Neural crest cell (in vitro differentiated cells): Measurements from ENCODE around the gene CKB. TPM values are rescaled to one million over a fixed set of nuclear protein-coding genes. Genes with fewer than 3 reads are reported as not detected.

Experiments
- DNase-seq: peaks from one replicate; pipeline ENCODE4 v3.0.0; 2021; ENCODE audit warnings: low read depth, mixed read lengths, low spot score
- H3K27ac Mint-ChIP-seq: one replicate; pipeline ENCODE4 v1.8.0; 2021; ENCODE audit warnings: mild to moderate bottlenecking, mixed read lengths; ENCODE audit not compliant: unreplicated experiment
- H3K27me3 Mint-ChIP-seq: 2 replicates; pipeline ENCODE4 v1.8.0; 2021; ENCODE audit warnings: low read depth, mild to moderate bottlenecking, mixed read lengths
- H3K36me3 Mint-ChIP-seq: 2 replicates; pipeline ENCODE4 v1.8.0; 2021; ENCODE audit warnings: low read depth, mild to moderate bottlenecking, mixed read lengths
- H3K4me1 Mint-ChIP-seq: 2 replicates; pipeline ENCODE4 v1.8.0; 2021; ENCODE audit warnings: mixed read lengths
- H3K4me3 Mint-ChIP-seq: one replicate; pipeline ENCODE4 v1.8.0; 2021; ENCODE audit warnings: mild to moderate bottlenecking, mixed read lengths
- H3K9me3 Mint-ChIP-seq: 2 replicates; pipeline ENCODE4 v1.8.0; 2021; ENCODE audit warnings: mixed read lengths
- CTCF ChIP-seq: fragments of 200-600 bp; sonication (generic); conservative IDR thresholded peaks from 2 replicates; pipeline ENCODE4 v1.5.0; 2021; ENCODE audit warnings: antibody characterized with exemption, mild to moderate bottlenecking
- total RNA-seq: library from RNA; stranded (reverse); gene quantifications from 2 replicates; pipeline ENCODE4 v1.2.1, GENCODE V29; 2021

CKB gene
- total RNA-seq, 1 donor from 2014 or later = 996 TPM

- no peaks in the 10 kb centered on the region for H3K27me3 Mint-ChIP-seq
Observed at GRCh38 chr14:103501041-103501870, 21.4 kb downstream of the CKB start.

GRCh38 chr14:103500148-103500990 lies 22.3 kb downstream of the CKB start:
- no peaks in the 10 kb centered on the region for H3K9me3 Mint-ChIP-seq
- TF ChIP-seq CTCF = peak; percentile 98
- DNase-seq = peak; percentile 89
- H3K4me1 Mint-ChIP-seq = peaks cover 9% of the 10 kb centered on the region
- no peak overlapping the region for H3K27ac Mint-ChIP-seq
- H3K36me3 Mint-ChIP-seq = peaks cover 20% of the 10 kb centered on the region
- no peaks in the 10 kb centered on the region for H3K27me3 Mint-ChIP-seq
- no peak overlapping the region for H3K4me3 Mint-ChIP-seq

More at GRCh38 chr14:103501041-103501870, 21.4 kb downstream of the CKB start:
- Mint-ChIP-seq H3K9me3 (no peaks in the 10 kb centered on the region), H3K27ac (peak overlapping the region; percentile 73), H3K4me3 (no peak overlapping the region), H3K4me1 (peaks cover 9% of the 10 kb centered on the region), H3K36me3 (peaks cover 20% of the 10 kb centered on the region)
- no peak for DNase-seq
- no peak for TF ChIP-seq CTCF

- Mint-ChIP-seq H3K4me1 (peaks cover 9% of the 10 kb centered on the region), H3K27ac (no peak overlapping the region), H3K36me3 (peaks cover 14% of the 10 kb centered on the region), H3K9me3 (no peaks in the 10 kb centered on the region), H3K4me3 (no peak overlapping the region), H3K27me3 (no peaks in the 10 kb centered on the region)
- no peak for TF ChIP-seq CTCF
- DNase-seq = no peak
Observed at GRCh38 chr14:103499709-103500108, 22.9 kb downstream of the CKB start.

GRCh38 chr14:103496776-103497175 lies 25.9 kb downstream of the CKB start:
- no peaks in the 10 kb centered on the region for H3K9me3 Mint-ChIP-seq
- DNase-seq = no peak
- H3K36me3 Mint-ChIP-seq = no peaks in the 10 kb centered on the region
- TF ChIP-seq CTCF = no peak
- H3K4me1 Mint-ChIP-seq = peaks cover 9% of the 10 kb centered on the region
- no peaks in the 10 kb centered on the region for H3K27me3 Mint-ChIP-seq
- no peak overlapping the region for H3K27ac Mint-ChIP-seq
- H3K4me3 Mint-ChIP-seq = no peak overlapping the region

DNA sequence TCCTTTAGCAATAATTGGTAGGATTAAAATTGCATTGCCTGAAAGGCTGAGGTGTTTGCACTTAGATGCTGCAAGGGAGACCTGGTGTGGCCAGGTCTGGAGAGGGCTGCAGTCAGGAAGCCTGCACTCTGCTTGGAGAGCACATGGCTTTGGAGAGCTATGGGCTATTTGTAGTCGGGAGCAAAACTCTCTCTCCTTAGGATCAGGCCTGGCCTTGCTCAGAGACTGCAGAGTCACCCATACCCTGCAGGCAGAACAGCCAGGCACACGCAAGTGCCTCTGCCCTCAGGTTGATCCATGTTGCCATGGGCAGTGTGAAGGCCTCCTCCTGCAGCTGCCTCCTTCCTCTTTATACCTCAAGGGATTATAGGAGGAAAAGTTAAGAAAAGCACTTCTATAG lies 26.8 kb downstream of the CKB start:
- Mint-ChIP-seq H3K9me3 (no peaks in the 10 kb centered on the region), H3K36me3 (no peaks in the 10 kb centered on the region), H3K4me1 (peaks cover 9% of the 10 kb centered on the region), H3K27me3 (no peaks in the 10 kb centered on the region), H3K27ac (no peak overlapping the region), H3K4me3 (no peak overlapping the region)
- no peak for TF ChIP-seq CTCF
- DNase-seq = no peak
